NCI-H2081 (cell line): ENCODE results near the gene ZNF749.
"Not testable (repeated sequence)": the region's sequence is repeated elsewhere in the genome, so short reads cannot be mapped to it uniquely, and the experiment has no call there.

Experiments
- DNase-seq, 2 experiments: peaks; one replicate each; lab custom pipeline; 2025; lab: John Stamatoyannopoulos, UW

The ZNF749 gene

DNA sequence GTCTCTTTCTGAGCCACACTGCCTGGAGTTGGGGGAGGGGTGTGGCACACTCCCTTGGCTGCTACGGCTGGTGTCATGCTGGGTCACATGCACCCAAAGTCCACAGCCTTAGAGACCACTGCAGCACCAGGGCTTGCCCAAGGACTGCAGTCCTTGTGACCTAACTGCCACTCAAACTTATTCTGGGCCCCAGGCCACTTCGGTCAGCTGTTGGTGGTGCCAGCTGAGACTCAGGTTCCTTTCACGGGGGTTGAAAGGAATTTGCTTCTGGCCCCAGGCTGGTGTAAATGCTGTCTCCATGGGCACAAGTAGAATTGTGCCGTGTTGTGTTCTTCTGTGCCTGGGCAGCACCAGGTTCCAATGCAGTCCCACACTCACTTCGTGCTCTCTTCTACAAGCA, 31.4 kb downstream of the ZNF749 start:
- no peak for DNase-seq

DNA sequence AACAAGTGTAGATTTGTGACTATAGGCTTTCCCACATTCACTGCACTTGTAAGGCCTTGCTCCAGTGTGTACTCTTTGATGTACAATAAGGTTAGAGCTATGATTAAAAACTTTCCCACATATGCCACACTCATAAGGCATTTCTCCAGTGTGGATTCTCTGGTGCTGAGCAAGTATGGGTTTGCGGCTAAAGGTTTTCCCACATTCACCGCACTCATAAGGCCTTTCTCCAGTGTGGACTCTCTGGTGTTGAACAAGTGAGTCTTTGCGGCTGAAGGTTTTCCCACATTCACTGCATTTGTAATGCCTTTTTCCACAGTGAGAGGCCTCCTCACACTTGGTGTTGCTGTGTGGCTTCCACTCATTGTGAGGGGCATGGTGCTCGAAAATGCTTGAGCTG, 38.5 kb downstream of the ZNF749 start:
- DNase-seq: no peak

DNA sequence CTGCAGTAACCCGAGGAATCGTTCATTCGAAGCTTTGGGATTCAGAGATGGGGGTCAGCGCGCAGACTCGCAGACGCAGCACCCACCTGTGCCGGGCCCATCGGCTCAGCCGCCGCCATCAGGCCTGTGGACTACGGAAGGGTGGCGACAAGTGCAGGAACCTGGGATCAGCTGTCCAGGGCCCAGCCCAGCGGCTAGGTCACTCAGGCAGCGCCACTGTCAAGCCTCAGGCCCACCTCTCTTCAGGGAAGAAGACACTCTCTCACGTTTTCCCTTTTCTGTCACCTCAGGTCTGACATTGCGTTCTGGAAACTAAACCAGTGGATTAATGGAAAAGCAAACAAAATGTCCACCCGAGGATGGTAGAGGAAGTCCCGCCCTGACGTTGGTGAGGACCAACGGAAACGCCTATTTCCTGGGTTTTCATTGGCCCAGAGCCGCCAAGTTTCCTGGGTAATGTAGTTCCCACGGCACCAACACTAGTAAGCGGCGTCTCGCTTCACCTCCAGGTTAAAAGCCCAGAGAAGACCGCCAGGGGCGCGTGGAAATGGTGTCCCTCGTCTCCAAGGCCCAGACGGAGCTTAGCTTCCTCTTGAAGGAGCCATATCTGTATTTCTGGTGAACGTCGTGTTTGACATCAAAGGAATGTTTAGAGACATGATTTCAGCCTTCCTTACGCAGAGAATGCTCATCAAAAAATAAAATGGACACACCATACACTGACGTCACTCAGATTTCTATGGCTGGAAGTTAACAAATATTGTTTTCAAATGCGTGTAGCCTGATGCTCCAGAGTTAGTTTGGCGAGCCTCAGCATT, 42.3 kb downstream of the ZNF749 start, which contains the start of gene ZNF772:
Gene ZNF772, minus strand, starts transcription at position 376 of the 818 bp plus-strand sequence. Its CDS starts 257 bp downstream, at position 119.
- peak; percentile 89 to 96 for DNase-seq

DNA sequence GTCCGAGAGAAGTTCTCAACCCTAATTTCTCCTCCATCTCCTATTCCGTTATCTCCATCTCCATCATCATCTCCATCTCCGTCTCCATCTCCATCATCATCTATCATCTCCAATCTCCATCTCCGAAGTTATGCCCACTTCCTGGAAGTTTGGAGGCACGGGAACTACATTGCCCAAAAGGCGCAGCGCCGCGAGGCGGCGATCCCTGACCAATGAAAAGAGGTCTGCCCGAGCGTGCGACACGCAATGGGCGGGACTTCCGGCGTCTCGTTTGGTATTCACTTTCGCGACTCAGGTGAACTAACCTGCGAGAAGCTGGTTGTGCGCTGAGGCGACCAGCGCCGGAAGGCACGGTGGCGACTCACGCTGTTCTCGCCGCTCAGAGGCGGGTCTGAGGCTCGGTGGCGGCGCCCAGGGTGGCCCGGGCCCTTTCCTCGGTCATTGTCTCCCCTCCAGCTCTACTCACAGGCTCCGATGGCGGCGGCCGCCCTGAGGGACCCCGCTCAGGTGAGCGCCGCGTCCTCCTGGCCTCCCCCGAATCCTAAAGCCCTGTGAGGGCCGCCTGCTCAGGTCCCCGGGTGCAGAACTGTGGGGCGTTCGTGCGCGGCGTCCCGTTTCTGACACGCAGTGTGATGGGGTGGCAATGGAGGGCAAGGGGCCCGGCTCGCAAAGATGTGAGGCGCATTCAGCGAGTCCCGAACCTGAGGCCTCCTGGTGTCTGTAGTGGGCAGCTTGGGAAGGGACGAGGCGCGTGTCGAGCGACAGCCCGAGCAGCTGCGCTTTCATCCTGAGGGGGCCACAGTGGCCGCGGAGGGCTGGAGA, 52.6 kb downstream of the ZNF749 start, which contains the start of gene ZNF419:
Gene ZNF419, plus strand, starts transcription at position 274 of the 822 bp plus-strand sequence. Its CDS starts 201 bp downstream, at position 475.
- DNase-seq: peak; percentile 83 to 95

DNA sequence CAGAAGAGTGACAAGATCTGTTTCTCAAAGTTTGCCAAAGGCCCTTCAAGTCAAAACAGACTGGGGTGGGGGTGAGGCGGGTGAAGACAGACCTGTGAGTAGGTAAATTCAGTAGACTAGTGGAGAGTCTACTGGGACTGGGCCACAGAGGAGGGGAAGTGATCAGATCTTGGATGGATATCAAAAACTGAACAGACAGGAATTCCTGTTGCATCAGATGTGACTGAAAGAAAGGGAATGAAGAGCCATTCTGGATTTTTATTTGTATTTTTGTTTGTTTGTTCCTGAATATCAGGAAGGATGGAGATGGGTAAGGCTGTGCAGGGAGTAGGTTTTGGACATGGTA, 53.1 kb downstream of the ZNF749 start:
- DNase-seq: not testable (repeated sequence)
